ENCODE results near the gene AP2M1. TPM values are rescaled to one million over a fixed set of nuclear protein-coding genes. Genes with fewer than 3 reads are reported as not detected.

Gene AP2M1
- total and polyA plus RNA-seq, 2 of the 13 experiments (the other 11 are each of a cell fraction or from before 2014, with no cell fraction given): 126 to 146 TPM

DNA sequence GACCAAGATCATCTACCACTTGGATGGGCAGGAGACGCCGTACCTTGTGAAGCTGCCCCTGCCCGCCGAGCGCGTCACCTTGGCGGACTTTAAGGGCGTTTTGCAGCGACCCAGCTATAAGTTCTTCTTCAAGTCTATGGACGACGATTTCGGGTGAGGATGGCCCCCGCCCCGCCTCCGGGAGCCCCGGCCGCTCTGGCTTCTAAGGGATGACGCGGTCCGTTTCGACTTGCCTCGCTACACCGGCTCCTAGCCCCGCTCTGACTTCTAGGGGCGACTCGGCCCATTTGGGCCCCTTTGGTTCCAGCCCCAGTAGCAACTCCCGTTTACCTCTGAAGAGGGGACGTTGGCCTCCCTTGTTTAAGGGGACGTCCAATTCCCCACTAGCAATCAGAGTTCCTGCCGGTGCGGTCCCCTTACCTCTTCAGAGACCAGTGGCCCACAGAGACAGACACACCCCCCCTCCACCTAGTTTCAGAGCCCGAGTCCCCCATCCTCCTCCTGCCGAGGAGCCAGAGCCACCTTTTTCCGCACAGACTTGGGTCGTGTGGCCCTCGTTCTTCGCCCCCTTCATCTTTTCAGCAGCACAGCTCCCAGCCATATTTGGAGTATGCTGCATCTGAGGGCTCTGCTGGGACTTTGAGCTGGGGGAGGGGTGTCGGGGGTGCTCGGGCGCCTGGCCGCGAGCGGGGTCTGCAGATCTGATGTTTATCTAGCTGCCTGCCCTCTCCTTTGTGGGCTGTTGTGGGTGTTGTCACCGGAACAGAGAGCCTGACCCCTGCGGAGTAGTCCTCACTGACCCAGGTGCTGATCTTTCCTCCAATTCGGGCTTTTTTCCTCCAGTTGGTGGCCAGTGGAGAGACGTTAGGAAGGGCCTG lies 18.8 kb upstream of the AP2M1 start (continued):
- TF ChIP-seq AKNA (CRISPR knock-in tag; IDR thresholded peaks at IDR 0.05; ENCODE audit: borderline replicate concordance) (no peak), KMT2A (CRISPR knock-in tag; IDR thresholded peaks at IDR 0.05) (peak; percentile 16), RARA (CRISPR knock-in tag; IDR thresholded peaks at IDR 0.05) (no peak), MEF2D (CRISPR knock-in tag; IDR thresholded peaks at IDR 0.05) (0 out of 2 replicates have a peak, but pooled peaks have one; percentile 17), ZNF143 (CRISPR knock-in tag; IDR thresholded peaks at IDR 0.05) (no peak), SETDB1 (CRISPR knock-in tag; IDR thresholded peaks at IDR 0.05; ENCODE audit: borderline replicate concordance) (no peak), ZFAT (CRISPR knock-in tag; conservative IDR thresholded peaks at IDR 0.05) (no peak), TEAD3 (CRISPR knock-in tag; optimal IDR thresholded peaks at IDR 0.05; ENCODE audit: borderline replicate concordance) (no peak), ZSCAN9 (CRISPR knock-in tag; IDR thresholded peaks at IDR 0.05; ENCODE audit: borderline replicate concordance) (no peak), RBFOX2 (IDR thresholded peaks at IDR 0.05; ENCODE audit: low read depth, low read length) (peak; percentile 53; the same call in 1 of the 2 replicates), ZNF3 (CRISPR knock-in tag; IDR thresholded peaks at IDR 0.05) (no peak), ZNF768 (CRISPR knock-in tag; IDR thresholded peaks at IDR 0.05) (peak; percentile 36), KAT7 (CRISPR knock-in tag; IDR thresholded peaks at IDR 0.05; ENCODE audit: borderline replicate concordance) (no peak), ZNF777 (CRISPR knock-in tag; IDR thresholded peaks at IDR 0.05) (no peak; the same call in 1 of the 2 replicates), ZNF251 (CRISPR knock-in tag; IDR thresholded peaks at IDR 0.05) (0 out of 2 replicates have a peak, but pooled peaks have one; percentile 24)
- TF ChIP-seq, protein P1, sequence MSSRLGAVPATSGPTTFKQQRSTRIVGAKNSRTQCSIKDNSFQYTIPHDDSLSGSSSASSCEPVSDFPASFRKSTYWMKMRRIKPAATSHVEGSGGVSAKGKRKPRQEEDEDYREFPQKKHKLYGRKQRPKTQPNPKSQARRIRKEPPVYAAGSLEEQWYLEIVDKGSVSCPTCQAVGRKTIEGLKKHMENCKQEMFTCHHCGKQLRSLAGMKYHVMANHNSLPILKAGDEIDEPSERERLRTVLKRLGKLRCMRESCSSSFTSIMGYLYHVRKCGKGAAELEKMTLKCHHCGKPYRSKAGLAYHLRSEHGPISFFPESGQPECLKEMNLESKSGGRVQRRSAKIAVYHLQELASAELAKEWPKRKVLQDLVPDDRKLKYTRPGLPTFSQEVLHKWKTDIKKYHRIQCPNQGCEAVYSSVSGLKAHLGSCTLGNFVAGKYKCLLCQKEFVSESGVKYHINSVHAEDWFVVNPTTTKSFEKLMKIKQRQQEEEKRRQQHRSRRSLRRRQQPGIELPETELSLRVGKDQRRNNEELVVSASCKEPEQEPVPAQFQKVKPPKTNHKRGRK (CRISPR knock-in tag; IDR thresholded peaks at IDR 0.05): no peak
- TF ChIP-seq, protein P2, sequence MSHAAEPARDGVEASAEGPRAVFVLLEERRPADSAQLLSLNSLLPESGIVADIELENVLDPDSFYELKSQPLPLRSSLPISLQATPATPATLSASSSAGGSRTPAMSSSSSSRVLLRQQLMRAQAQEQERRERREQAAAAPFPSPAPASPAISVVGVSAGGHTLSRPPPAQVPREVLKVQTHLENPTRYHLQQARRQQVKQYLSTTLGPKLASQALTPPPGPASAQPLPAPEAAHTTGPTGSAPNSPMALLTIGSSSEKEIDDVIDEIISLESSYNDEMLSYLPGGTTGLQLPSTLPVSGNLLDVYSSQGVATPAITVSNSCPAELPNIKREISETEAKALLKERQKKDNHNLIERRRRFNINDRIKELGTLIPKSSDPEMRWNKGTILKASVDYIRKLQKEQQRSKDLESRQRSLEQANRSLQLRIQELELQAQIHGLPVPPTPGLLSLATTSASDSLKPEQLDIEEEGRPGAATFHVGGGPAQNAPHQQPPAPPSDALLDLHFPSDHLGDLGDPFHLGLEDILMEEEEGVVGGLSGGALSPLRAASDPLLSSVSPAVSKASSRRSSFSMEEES (CRISPR knock-in tag; IDR thresholded peaks at IDR 0.05): peak; percentile 34; the same call in 1 of the 2 replicates
